Activated CD8-positive, alpha-beta memory T cell treated with anti-CD3 and anti-CD28 coated beads, Interleukin-2, amount 50 U/mL, for 1 hour (primary cell): ENCODE measurements around the gene RGL1.

Source experiments
- DNase-seq: peaks from one replicate; pipeline ENCODE4 v3.0.0-alpha.2; 2020; ENCODE audit errors: extremely low read depth

The RGL1 gene

DNA sequence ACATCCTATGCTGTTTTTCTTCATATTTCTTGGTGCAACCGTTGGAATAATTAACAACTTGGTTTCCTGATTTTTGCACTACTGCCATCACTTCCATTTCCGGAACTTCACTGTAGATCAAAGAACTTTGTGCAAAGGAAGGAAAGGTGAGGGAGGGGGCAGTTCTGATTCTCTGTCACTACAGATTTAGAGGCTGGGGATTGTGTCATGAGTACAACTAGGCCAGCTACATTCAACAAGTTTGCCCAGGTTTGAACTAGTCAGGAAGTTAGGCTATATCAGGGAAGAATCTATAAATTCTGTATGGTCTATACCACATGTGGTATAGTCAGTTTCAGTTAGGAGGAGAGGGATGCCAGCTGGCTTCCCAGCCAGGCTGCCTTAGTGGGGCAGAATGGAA is 84.2 kb downstream of the RGL1 start:
- DNase-seq, result no peak

GRCh38 chr1:183891158-183891856 is 86.4 kb downstream of the RGL1 start:
- DNase-seq, result no peak

GRCh38 chr1:183892351-183892793 is 87.5 kb downstream of the RGL1 start:
- DNase-seq, result no peak

DNA sequence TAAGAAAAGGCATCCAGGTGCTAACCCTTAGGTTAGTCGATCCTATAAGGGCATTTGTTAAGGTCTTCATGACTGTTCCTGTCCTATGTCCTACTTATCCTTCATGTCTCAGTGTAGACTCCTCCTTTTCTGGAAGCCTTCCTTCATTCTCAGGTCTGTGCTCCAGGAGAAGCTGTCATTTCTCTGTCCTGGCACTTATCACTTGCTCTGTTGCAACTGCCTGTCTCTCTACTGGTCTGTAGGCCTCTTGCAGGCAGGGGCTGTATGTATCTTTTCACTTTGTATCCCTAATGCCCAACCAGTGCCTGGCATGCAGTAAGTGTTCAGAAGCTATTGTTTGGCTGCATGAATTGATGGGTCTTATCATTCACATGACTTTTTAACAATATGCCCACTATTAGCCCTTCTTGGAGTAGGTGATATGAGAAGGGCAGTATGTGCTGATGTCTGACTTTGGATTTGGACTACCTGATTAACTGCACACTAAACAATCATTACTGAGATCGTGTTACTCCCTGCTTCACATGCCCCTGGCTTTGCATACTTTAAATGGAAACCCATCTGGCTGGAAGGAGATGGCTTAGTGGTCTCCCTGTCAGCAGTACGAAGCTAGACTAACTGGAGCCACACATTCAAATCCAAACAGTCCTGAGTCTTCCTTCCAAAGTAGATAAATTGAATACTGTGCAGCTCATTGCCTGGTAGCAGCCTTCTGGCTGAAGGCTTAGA is 88.8 kb downstream of the RGL1 start:
- DNase-seq, result no peak

DNA sequence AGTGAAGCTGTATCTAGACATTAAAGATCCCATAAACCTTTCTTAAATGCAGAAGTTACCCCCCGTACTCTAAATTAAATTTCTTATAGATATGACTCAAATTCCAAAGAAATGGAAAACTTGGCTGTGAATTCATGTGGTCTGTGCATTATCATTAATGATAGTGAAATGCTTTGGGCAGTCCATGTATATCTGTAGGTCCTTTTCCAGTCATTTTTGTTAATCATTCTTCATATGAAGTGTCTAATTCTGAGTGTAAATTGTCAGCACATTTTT is 89.3 kb downstream of the RGL1 start:
- DNase-seq, result no peak

- no peak for DNase-seq
These were observed 91.6 kb downstream of the RGL1 start for GRCh38 chr1:183896466-183897048.

GRCh38 chr1:183898001-183898396 is 93.1 kb downstream of the RGL1 start:
- DNase-seq, result no peak

GRCh38 chr1:183898610-183899009 is 93.7 kb downstream of the RGL1 start:
- DNase-seq, result no peak

DNA sequence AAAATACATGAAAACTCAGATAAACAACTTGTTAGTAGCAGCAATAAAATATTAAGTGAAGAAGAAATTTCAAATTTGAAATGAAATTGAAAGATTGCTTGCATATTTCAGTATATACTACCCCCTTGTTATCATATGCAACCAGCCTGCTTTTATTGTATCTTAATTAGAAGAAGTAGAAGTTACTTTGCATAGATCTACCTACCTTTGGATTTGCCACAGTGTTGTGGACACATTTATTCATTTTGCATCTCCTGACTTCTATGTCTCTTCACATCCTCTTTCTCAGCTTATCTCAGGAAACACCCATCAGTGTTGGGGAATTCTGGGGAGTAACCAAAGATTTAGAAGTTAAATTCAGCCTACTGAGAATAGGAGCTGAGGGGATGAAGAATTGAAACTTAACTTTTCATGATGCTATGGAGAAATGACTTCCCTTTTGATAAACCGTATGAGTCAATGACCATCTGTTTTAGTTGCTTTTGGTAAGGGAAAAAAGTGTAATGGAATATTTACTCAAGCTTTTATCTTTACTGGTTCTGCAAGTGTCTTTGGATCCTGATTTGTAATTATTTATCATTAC is 96.9 kb downstream of the RGL1 start:
- DNase-seq, result no peak

GRCh38 chr1:183903101-183903500 is 98.2 kb downstream of the RGL1 start:
- DNase-seq, result no peak

- no peak for DNase-seq
These were observed 100.7 kb downstream of the RGL1 start for GRCh38 chr1:183905508-183906113.

DNA sequence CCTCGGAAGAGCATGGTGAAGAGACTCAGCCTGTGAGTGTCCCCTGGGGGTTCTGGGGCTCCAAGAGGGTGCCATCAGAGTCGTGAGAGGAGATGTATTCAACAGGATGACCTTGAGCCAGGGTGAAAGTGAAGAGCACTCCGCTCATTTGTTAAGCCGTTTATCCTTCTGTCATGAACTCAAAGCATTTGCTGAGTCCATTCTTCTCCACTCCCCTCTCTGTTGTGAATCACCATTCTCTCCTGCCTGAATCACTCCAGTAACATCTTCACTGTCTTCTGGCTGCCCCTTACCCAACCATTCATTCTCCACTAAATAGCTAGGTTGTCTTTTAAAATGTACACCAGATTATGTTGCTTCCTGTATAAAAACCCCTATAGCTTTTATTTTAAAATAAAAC is 102.2 kb downstream of the RGL1 start:
- DNase-seq, result no peak

DNA sequence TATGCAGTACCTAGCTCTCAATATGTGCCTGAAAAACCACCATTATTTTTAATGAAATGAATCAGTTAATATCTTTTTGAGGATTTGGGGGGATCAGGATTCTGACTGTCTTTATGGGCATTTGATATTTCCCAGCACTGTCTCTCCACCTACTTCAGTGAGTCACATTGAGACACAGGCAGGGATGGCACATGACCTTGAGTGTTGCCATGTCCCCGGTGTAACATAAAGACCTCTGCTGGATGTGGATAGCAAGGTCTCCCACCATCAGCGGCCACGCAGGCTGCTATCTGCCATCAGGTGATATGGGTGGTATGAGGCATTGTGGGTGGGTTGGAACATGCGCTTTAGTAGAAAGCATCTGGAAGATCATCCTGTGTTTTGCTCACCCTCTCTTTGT is 103.2 kb downstream of the RGL1 start:
- no peak for DNase-seq

DNA sequence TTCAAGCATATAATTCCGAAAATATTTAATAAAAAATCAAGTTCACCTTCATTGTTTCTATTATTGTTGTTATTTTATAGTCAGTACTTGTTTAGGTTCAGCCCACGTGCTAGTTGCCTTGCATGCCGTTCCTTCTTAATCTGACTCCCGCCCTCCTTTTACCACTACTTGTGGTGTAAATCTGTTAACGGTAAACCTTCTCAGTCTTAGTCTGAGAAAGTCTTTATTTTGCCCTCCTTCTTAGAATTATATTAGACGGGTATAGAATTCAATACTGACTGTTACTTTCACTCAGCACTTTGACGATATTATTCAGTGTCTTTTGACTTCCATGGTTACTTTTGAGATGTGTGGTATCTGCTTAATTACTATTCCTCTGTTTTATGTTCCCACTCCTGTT is 104.8 kb downstream of the RGL1 start:
- no peak for DNase-seq

DNA sequence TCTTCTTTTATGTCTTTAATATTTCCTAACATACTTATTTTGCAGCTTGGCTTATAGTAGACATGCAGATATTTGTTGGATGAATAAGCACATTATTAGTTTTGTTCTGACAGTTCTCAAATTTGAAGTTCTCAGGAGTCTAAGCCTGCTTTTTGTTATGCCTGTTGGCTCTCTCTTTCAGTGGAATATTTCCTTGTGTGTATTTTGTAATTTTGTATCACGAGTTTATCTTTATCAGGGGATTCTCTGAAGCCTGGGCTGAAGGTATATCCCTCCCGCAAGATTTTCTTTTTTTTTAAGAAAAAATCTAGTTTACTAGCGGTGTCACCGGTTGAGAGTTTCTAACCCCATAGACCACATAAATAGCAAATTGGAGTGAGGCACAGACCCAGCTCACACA is 105.9 kb downstream of the RGL1 start:
- no peak for DNase-seq

DNA sequence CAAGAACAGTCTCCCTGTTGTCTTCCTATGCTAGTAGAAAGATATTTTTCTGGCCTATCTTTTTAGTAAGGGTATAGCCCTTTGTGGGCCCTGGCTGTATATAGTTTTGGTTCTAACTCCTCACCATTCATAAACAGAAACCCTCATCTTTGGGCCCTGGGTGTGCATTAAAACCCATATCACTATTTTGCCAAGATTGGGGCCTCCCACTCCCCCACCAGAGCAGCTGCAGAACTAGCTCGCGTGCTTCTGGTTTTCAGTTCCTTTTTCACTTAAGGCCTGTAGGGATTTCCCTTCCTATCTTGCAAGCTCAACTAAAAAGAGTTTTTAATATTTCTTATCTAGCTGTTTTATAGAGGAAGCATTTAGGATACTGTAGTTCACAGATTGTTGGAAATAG is 106.4 kb downstream of the RGL1 start:
- no peak for DNase-seq

DNA sequence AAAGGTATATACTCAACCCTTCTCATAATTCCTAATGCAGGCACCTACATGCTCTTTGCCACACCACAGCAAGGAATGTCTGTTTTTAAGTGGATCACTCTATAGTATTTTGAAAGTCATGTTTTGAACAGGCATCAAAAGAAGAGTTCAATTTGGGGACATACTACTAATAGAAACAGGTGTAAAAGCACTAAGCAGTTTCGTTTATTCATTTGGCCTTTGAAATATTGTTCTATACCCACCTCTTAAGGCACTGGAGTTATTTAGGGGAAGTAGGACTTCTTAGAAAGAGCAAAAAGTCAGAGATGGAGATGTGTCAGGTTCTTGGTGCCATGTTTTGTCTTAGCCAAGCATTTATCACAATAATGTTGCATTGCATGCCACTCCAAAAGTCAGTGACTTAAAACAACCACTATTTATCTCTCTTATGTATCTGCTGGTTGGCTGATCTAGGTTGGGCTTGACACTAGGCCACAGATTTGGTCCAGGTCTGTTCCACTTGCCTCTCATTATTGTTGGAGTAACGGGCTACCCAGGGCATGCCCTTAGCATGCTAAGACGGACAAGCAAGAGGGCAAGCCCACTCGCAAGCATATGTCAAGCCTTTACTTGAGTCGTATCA is 107.5 kb downstream of the RGL1 start:
- DNase-seq, result no peak

- DNase-seq, result no peak
These were observed 108.7 kb downstream of the RGL1 start for GRCh38 chr1:183913567-183913993.

DNA sequence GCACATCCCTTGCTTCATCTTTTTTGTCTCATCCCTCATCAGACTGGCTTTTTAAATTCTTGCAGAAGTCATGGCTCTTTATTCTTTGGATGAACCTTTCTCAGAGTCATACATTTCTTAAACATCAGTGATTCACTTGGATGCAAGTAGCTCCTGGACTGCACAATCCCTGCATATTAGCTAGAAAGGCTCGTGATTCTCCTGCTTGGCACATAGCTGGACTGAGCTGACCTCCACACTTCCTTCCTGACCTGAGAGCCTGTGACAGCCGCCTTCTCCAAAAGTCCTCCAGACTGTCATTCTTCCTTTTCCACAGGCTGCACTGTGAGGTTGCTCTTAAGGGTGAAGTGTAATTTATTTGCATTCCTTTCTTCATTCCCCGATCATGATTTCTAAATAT is 109.4 kb downstream of the RGL1 start:
- DNase-seq, result no peak

DNA sequence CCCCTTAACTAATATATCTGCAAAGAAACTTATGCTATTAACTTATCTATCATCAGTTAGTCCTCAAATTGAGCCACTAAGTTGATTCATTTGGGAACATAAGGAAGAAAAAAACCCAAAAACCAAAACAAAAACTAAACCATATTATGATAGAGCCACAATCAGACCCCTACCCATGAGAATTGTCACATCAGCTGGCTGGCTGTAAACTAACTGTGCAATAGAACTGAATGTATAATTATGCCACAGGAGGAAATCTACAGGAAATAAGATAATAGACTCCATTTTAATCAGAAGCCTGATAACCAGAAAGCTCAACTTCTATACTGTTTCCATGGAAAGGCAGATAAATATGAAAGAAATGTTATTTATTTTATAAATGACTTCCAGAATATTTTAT is 110.0 kb downstream of the RGL1 start:
- DNase-seq, result no peak

GRCh38 chr1:183915625-183916510 is 110.9 kb downstream of the RGL1 start:
- peak; percentile 53 for DNase-seq
